Mesendoderm (in vitro differentiated cells): ENCODE data around the gene NAPSA.

Experiments
- DNase-seq: peaks from one replicate; pipeline ENCODE4 v3.0.0; 2013
- H2AK5ac ChIP-seq: 2 replicates; pipeline ENCODE4 v1.6.1; 2013; ENCODE audit warnings: low read length, inconsistent platforms
- H2BK120ac ChIP-seq: 2 replicates; pipeline ENCODE4 v1.6.1; 2013; ENCODE audit warnings: low read depth, mild to moderate bottlenecking, low read length, moderate library complexity, mixed read lengths
- H2BK15ac ChIP-seq: replicated peaks from 2 replicates; pipeline ENCODE4 v1.6.1; 2013; ENCODE audit warnings: low read depth, mild to moderate bottlenecking, moderate library complexity
- H2BK5ac ChIP-seq: 2 replicates; pipeline ENCODE4 v1.6.1; 2013; ENCODE audit warnings: low read length, inconsistent platforms
- H3K18ac ChIP-seq: 2 replicates; pipeline ENCODE4 v1.6.1; 2013; ENCODE audit warnings: mild to moderate bottlenecking, low read length, mixed read lengths
- H3K23ac ChIP-seq: one replicate; pipeline ENCODE4 v1.6.1; 2013; ENCODE audit warnings: low read length
- H3K27ac ChIP-seq: 2 replicates; pipeline ENCODE4 v1.5.1; 2013; ENCODE audit warnings: low read depth, mild to moderate bottlenecking, inconsistent platforms, low read length, moderate library complexity
- H3K27me3 ChIP-seq: 2 replicates; pipeline ENCODE4 v1.6.1; 2013; ENCODE audit warnings: low read length, control low read depth, mild to moderate bottlenecking, inconsistent platforms; ENCODE audit not compliant: insufficient read depth, poor library complexity
- H3K36me3 ChIP-seq: 2 replicates; pipeline ENCODE4 v1.6.1; 2013; ENCODE audit warnings: low read length, inconsistent platforms; ENCODE audit not compliant: control insufficient read depth, insufficient read depth
- H3K4ac ChIP-seq: one replicate; pipeline ENCODE4 v1.6.1; 2013; ENCODE audit warnings: low read depth, mild to moderate bottlenecking, low read length, moderate library complexity
- H3K4me1 ChIP-seq: 2 replicates; pipeline ENCODE4 v1.6.1; 2013; ENCODE audit warnings: low read depth, low read length, inconsistent platforms; ENCODE audit not compliant: control insufficient read depth
- H3K4me2 ChIP-seq: 2 replicates; pipeline ENCODE4 v1.6.1; 2013; ENCODE audit warnings: low read length
- H3K4me3 ChIP-seq: 2 replicates; pipeline ENCODE4 v1.5.1; 2013; ENCODE audit warnings: mild to moderate bottlenecking, low read length
- H3K56ac ChIP-seq: one replicate; pipeline ENCODE4 v1.6.1; 2013; ENCODE audit warnings: low read length
- H3K79me1 ChIP-seq: 2 replicates; pipeline ENCODE4 v1.6.1; 2013; ENCODE audit warnings: low read length, inconsistent platforms
- H3K79me2 ChIP-seq: 2 replicates; pipeline ENCODE4 v1.6.1; 2013; ENCODE audit warnings: mild to moderate bottlenecking, low read length; ENCODE audit not compliant: control insufficient read depth, insufficient read depth
- H3K9ac ChIP-seq: 2 replicates; pipeline ENCODE4 v1.6.1; 2013; ENCODE audit warnings: low read length, inconsistent platforms
- H4K5ac ChIP-seq: one replicate; pipeline ENCODE4 v1.6.1; 2013; ENCODE audit warnings: low read length
- H4K8ac ChIP-seq: one replicate; pipeline ENCODE4 v1.6.1; 2013; ENCODE audit warnings: low read depth, mild to moderate bottlenecking, control low read depth, low read length, moderate library complexity
- WGBS: extraction: QIAGEN DNeasy Blood & Tissue Kit; methylation state at CpG from one replicate; pipeline ENCODE4 v1.1.7; 2013; ENCODE audit warnings: low lambda C conversion rate, missing lambda C conversion rate; ENCODE audit not compliant: insufficient coverage; ENCODE audit errors: extremely low coverage; 5-methylcytosine and 5-hydroxymethylcytosine counted together

NAPSA gene

DNA sequence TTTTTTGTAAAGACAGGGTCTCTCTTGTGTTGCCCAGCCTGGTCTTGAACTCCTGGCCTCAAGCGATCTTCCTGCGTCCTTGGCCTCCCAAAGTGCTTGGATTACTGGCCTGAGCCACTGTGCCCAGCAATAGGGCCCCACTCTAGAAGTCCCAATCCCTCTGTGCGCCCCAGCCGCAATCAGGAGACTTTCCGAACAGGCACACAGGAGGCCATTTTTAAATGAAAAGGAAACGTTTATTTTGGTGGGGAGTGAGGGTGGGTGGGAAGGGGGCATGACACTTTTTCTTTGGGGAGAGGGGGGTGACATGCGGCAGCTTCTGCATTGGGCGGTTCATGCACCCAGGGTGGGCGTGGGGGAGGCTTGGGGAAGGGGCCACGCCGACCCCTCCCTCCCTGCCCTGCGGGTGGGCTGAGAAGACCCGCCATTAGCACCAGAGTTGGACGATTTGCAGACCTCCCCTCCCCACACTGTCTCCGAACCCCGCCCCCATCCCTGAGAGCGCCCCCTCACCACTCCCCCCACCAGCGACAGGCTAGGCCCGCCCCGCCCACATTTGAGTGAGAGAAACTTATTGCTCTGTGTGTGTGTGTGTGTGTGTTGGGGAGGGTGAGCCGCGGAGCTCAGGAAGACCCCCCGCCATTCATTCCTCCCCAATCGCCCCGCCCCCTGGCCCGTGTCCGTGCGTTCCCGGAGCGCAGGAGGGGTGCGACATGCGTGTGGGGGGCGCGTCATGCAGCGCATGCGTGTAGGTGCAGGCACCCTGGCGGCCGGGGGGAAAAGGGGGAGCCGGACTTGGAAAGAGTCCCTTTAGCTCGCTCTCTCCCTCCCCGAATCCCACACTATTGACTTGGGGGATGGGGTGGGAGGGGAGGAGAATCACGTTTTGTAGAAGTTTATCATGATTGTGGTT, 53.5 kb downstream of the NAPSA start:
- peak overlapping the region; percentile 36 for H3K4ac ChIP-seq
- no peak overlapping the region for H2AK5ac ChIP-seq
- no peak overlapping the region for H2BK5ac ChIP-seq
- H3K27me3 ChIP-seq: no peaks in the 10 kb centered on the region
- H3K56ac ChIP-seq: peak overlapping the region; percentile 71
- H3K79me1 ChIP-seq: no peaks in the 10 kb centered on the region
- no peaks in the 10 kb centered on the region for H3K36me3 ChIP-seq
- DNase-seq: peak; percentile 78
- WGBS: no CpG with 5 or more reads among the region's 42 CpGs
- no peak overlapping the region for H2BK15ac ChIP-seq
- H3K4me1 ChIP-seq: peaks cover 4% of the 10 kb centered on the region
- peak overlapping the region; percentile 44 for H3K4me3 ChIP-seq
- no peak overlapping the region for H3K27ac ChIP-seq
- no peak overlapping the region for H3K23ac ChIP-seq
- H4K8ac ChIP-seq: no peak overlapping the region
- H2BK120ac ChIP-seq: no peak overlapping the region
- no peaks in the 10 kb centered on the region for H3K79me2 ChIP-seq
- H3K9ac ChIP-seq: peak overlapping the region; percentile 68
- no peak overlapping the region for H4K5ac ChIP-seq
- H3K18ac ChIP-seq: peak overlapping the region; percentile 34
- H3K4me2 ChIP-seq: peak overlapping the region; percentile 75

DNA sequence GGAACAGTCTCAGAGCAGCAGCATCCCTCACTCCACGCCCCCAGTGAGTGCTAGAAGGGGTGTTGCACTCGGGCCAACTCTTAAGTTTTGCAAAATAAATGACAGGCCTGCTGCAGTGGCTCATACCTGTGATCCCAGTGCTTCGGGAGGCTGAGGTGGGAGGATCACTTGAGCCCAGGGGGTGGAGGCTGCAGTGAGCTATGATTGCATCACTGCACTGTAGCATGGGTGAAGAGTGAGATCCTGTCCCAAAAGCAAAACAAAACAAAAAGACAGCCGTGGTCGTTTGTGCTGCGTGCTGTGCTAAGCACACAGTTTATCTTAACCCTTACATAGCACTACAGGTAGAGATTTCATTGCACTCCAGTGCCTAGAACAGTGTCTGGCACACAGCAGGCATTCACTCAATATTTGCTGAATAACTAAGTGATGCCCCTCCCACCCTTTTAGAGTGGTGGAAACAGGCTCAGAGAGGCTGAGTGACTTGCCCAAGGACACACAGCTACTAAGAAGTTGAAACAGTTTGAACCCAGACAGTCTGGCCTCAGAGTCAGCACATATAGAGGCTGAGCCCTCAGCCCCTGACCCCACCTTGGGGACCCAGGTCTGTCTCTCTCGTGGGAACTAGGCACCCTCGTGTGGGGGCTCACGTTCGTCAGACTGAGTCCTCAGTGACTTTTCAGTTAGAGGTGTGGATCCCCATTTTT, 54.5 kb downstream of the NAPSA start:
- no peaks in the 10 kb centered on the region for H3K27me3 ChIP-seq
- no peak overlapping the region for H3K18ac ChIP-seq
- no peak overlapping the region for H4K8ac ChIP-seq
- no peak overlapping the region for H3K27ac ChIP-seq
- H2BK120ac ChIP-seq: no peak overlapping the region
- H3K36me3 ChIP-seq: no peaks in the 10 kb centered on the region
- no peak overlapping the region for H2AK5ac ChIP-seq
- H3K4ac ChIP-seq: no peak overlapping the region
- H3K9ac ChIP-seq: no peak overlapping the region
- H4K5ac ChIP-seq: no peak overlapping the region
- H3K79me1 ChIP-seq: no peaks in the 10 kb centered on the region
- H2BK5ac ChIP-seq: no peak overlapping the region
- DNase-seq: no peak
- H3K23ac ChIP-seq: no peak overlapping the region
- no peak overlapping the region for H3K4me2 ChIP-seq
- H3K4me1 ChIP-seq: peaks cover 4% of the 10 kb centered on the region
- H3K56ac ChIP-seq: no peak overlapping the region
- no CpG with 5 or more reads among the region's 10 CpGs for WGBS
- H3K4me3 ChIP-seq: no peak overlapping the region
- H3K79me2 ChIP-seq: no peaks in the 10 kb centered on the region
- H2BK15ac ChIP-seq: no peak overlapping the region

DNA sequence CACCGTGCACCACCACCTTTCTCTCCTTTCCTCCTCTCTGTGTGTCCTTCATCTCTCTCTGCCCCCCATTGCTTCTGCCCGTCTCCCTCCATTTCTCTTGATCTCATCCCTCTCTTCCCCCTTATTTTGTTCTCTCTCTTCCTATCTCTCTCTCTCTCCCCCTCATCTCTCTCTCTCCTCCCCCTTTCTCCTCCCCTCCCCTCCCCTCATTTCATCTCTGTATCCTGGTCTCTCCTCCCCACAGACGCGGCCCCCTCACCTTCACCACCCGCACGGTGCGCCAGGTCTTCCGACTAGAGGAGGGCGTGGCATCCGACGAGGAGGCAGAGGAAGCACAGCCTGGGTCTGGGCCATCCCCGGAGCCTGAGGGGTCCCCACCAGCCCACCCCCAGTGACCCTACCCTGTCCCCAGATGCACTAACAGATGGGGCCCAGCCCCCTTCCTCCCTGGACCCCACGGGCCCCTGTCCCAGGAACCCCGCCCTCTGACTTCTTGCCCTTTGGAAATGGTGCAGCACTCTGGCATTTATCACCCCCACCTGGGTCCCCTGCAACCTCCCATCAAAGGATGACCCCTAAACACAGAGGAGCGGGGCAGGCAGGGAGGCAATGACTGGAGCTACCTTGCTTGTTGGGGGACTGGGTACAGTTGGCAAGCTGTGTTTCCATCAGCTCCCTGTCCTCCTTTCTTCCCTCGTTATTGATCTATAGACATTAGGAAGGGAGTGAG, 55.9 kb downstream of the NAPSA start:
- Histone ChIP-seq H4K5ac (no peak overlapping the region), H4K8ac (no peak overlapping the region), H2BK5ac (no peak overlapping the region), H3K27ac (no peak overlapping the region), H3K79me1 (no peaks in the 10 kb centered on the region), H3K4me2 (no peak overlapping the region), H3K23ac (no peak overlapping the region), H2BK120ac (no peak overlapping the region), H3K4me1 (peaks cover 4% of the 10 kb centered on the region), H3K56ac (no peak overlapping the region), H3K36me3 (no peaks in the 10 kb centered on the region), H2AK5ac (no peak overlapping the region), H3K4me3 (no peak overlapping the region), H3K79me2 (no peaks in the 10 kb centered on the region), H2BK15ac (no peak overlapping the region), H3K18ac (no peak overlapping the region), H3K4ac (no peak overlapping the region), H3K9ac (no peak overlapping the region), H3K27me3 (no peaks in the 10 kb centered on the region)
- DNase-seq: no peak
- no CpG with 5 or more reads among the region's 16 CpGs for WGBS

- Histone ChIP-seq H3K23ac (no peak overlapping the region), H3K4me1 (peaks cover 4% of the 10 kb centered on the region), H3K27ac (no peak overlapping the region), H3K79me2 (no peaks in the 10 kb centered on the region), H3K4ac (no peak overlapping the region), H2BK120ac (no peak overlapping the region), H2AK5ac (no peak overlapping the region), H3K56ac (no peak overlapping the region), H3K18ac (no peak overlapping the region), H4K5ac (no peak overlapping the region), H3K79me1 (no peaks in the 10 kb centered on the region), H3K9ac (no peak overlapping the region), H2BK15ac (no peak overlapping the region), H4K8ac (no peak overlapping the region), H2BK5ac (no peak overlapping the region), H3K27me3 (no peaks in the 10 kb centered on the region), H3K4me2 (no peak overlapping the region), H3K4me3 (no peak overlapping the region), H3K36me3 (no peaks in the 10 kb centered on the region)
- WGBS: no CpG with 5 or more reads among the region's 21 CpGs
- no peak for DNase-seq
These were observed 56.4 kb downstream of the NAPSA start for GRCh38 chr19:50308991-50309390.
